ENCODE results near the gene PPP1CA. TPM values are rescaled to one million over a fixed set of nuclear protein-coding genes. Genes with fewer than 3 reads are reported as not detected.

PPP1CA gene
- total and polyA plus RNA-seq, 4 donors = 87.2 to 178 (median 157) TPM

GRCh38 chr11:67366961-67367760, 34.5 kb downstream of the PPP1CA start:
- H3K9ac ChIP-seq (ENCODE audit: insufficient read depth in 1 of 2, low read length in 2 of 2) = no peak overlapping the region
- no peak overlapping the region for H3K4me3 ChIP-seq
- WGBS, 2 donors = 29 to 36% methylated on average over 25 of the region's 25 CpGs
- no peak for ATAC-seq (ENCODE audit: insufficient read depth, low FRiP score)
- H3K4me1 ChIP-seq (ENCODE audit: control insufficient read depth in 5 of 5, insufficient read depth in 5 of 5, low read length in 5 of 5) = peaks cover 9 to 71% (median 43%) of the 10 kb centered on the region in 5 donors
- no peaks in the 10 kb centered on the region for H3K27me3 ChIP-seq (ENCODE audit: control insufficient read depth in 3 of 3, insufficient read depth in 3 of 3, low read length in 2 of 3)
- H3K9me3 ChIP-seq (ENCODE audit: control insufficient read depth in 4 of 4, insufficient read depth in 3 of 4, low read length in 3 of 4) = no peaks in the 10 kb centered on the region
- TF ChIP-seq, protein P1, sequence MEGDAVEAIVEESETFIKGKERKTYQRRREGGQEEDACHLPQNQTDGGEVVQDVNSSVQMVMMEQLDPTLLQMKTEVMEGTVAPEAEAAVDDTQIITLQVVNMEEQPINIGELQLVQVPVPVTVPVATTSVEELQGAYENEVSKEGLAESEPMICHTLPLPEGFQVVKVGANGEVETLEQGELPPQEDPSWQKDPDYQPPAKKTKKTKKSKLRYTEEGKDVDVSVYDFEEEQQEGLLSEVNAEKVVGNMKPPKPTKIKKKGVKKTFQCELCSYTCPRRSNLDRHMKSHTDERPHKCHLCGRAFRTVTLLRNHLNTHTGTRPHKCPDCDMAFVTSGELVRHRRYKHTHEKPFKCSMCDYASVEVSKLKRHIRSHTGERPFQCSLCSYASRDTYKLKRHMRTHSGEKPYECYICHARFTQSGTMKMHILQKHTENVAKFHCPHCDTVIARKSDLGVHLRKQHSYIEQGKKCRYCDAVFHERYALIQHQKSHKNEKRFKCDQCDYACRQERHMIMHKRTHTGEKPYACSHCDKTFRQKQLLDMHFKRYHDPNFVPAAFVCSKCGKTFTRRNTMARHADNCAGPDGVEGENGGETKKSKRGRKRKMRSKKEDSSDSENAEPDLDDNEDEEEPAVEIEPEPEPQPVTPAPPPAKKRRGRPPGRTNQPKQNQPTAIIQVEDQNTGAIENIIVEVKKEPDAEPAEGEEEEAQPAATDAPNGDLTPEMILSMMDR (IDR thresholded peaks at IDR 0.05; ENCODE audit: control extremely low read depth, extremely low read depth) = no peak
- H3K27ac ChIP-seq (ENCODE audit: low read depth in 1 of 2, low read length in 1 of 2) = peak overlapping the region in 1 of 2 donors; percentile 49
- H3K36me3 ChIP-seq (ENCODE audit: control insufficient read depth in 4 of 4, insufficient read depth in 4 of 4, low read length in 4 of 4) = peaks cover 0 to 12% (median 7%) of the 10 kb centered on the region in 4 donors
- DNase-seq = peak; percentile 85 to 90 (median 89)

GRCh38 chr11:67366546-67366945, 35.1 kb downstream of the PPP1CA start:
- TF ChIP-seq, protein P1 (IDR thresholded peaks at IDR 0.05; ENCODE audit: control extremely low read depth, extremely low read depth) = no peak
- H3K9ac ChIP-seq (ENCODE audit: insufficient read depth in 1 of 2, low read length in 2 of 2) = no peak overlapping the region
- no peaks in the 10 kb centered on the region for H3K9me3 ChIP-seq (ENCODE audit: control insufficient read depth in 4 of 4, insufficient read depth in 3 of 4, low read length in 3 of 4)
- ATAC-seq (ENCODE audit: insufficient read depth, low FRiP score) = no peak
- H3K4me3 ChIP-seq = no peak overlapping the region
- H3K27ac ChIP-seq (ENCODE audit: low read depth in 1 of 2, low read length in 1 of 2) = peak overlapping the region in 1 of 2 donors; percentile 49
- H3K4me1 ChIP-seq (ENCODE audit: control insufficient read depth in 5 of 5, insufficient read depth in 5 of 5, low read length in 5 of 5) = peaks cover 9 to 65% (median 38%) of the 10 kb centered on the region in 5 donors
- H3K27me3 ChIP-seq (ENCODE audit: control insufficient read depth in 3 of 3, insufficient read depth in 3 of 3, low read length in 2 of 3) = no peaks in the 10 kb centered on the region
- peak; percentile 84 to 93 (median 87) for DNase-seq
- H3K36me3 ChIP-seq (ENCODE audit: control insufficient read depth in 4 of 4, insufficient read depth in 4 of 4, low read length in 4 of 4) = peaks cover 0 to 12% (median 7%) of the 10 kb centered on the region in 4 donors
- WGBS, 2 donors = 48 to 58% methylated on average over 6 to 8 of the region's 8 CpGs

GRCh38 chr11:67365736-67366444, 35.8 kb downstream of the PPP1CA start:
- H3K36me3 ChIP-seq (ENCODE audit: control insufficient read depth in 4 of 4, insufficient read depth in 4 of 4, low read length in 4 of 4) = peaks cover 0 to 12% (median 7%) of the 10 kb centered on the region in 4 donors

More at GRCh38 chr11:67365736-67366444, 35.8 kb downstream of the PPP1CA start:
- TF ChIP-seq, protein P1 (IDR thresholded peaks at IDR 0.05; ENCODE audit: control extremely low read depth, extremely low read depth) = no peak
- peak overlapping the region in 1 of 2 donors; percentile 49 for H3K27ac ChIP-seq (ENCODE audit: low read depth in 1 of 2, low read length in 1 of 2)
- no peaks in the 10 kb centered on the region for H3K27me3 ChIP-seq (ENCODE audit: control insufficient read depth in 3 of 3, insufficient read depth in 3 of 3, low read length in 2 of 3)
- H3K4me3 ChIP-seq = no peak overlapping the region
- H3K9ac ChIP-seq (ENCODE audit: insufficient read depth in 1 of 2, low read length in 2 of 2) = no peak overlapping the region
- no peaks in the 10 kb centered on the region for H3K9me3 ChIP-seq (ENCODE audit: control insufficient read depth in 4 of 4, insufficient read depth in 3 of 4, low read length in 3 of 4)
- DNase-seq = peak in 2 of 3 donors; percentile 51 to 68
- peaks cover 9 to 59% (median 32%) of the 10 kb centered on the region in 5 donors for H3K4me1 ChIP-seq (ENCODE audit: control insufficient read depth in 5 of 5, insufficient read depth in 5 of 5, low read length in 5 of 5)
- 52 to 71% methylated on average over 14 of the region's 14 CpGs for WGBS, 2 donors
- no peak for ATAC-seq (ENCODE audit: insufficient read depth, low FRiP score)

Data from lung (tissue), 12 donors.